ENCODE data around the gene OPCML.

Gene OPCML

DNA sequence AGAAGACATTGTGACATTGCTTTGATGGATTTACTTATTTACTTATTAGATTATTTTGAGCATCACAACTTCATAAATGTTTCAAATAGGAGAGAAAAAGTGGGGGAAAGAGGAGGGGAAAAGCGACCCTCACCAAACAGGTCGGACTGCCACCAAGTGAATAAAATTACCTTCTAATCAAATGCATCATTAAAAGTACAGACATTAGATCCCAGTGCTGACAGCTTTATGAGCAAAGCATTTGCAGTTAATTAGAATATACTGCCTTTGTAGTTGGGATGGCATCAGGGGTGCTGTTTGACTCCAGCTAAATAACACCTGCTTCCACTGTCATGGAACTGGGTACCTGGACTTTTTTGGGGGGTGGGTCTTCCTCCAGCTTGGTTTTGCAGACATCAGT, 299.6 kb downstream of the OPCML start:
- DNase-seq (ENCODE audit: low read depth), result no peak

DNA sequence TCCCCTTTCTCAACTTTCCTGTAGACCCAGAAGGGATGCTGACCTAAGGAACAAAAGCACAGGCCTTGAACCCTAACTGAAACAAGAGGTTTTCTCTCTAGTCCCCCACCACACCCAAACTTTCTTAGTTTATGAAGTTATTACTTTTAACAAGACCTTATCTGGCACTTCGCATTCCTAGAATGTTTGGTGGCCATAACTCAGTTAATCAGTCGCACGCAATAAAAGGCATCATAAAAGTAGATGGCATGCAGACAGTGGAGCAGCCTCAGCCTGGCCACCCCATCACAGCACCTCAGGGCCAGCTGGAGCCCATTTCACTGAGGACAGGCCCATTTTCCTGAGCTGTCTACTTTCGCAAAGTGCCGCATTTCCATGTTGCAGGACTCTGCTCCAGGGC, 301.9 kb downstream of the OPCML start:
- no peak for DNase-seq (ENCODE audit: low read depth)

DNA sequence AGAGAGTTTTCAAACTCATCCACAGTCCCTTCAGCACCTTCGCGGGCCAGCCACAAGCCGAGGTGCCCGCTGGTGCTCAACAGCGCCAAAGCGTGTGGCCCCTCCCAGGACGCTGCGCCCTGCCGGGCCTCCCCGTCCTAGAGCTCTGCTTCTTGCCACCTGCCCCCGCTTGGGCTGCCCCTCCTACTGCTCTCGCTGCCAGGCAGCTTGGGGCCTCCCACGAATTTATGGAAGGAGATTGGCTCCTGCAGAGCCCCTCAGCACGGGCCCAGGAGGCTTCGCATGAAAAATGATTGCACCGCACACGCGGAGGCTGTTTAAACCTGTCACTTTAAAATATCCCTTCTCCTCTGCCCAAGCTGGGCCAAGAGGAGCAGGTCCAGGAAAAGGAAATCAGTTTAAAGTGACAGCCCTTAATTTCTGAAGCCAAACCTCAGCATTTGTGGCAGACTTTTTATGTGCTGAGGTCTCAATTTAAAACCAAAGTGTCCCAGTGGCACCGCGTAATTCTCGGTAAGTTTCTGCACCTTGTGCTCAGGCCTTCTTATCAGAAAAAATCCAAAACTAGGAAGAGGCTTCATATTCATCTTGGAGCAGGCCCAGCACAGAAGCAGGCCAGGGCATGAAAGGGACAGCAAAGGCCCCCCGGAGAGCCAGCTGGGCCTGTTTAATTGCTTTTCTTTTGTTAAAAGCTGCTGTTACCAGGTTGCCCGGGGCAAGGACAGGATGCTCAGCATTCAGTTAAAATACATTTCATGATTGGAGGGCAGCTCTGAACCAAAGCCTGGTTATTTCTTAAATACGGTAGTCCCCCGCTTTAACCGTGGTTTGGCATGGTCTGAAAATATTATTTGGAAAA, 303.6 kb downstream of the OPCML start:
- DNase-seq (ENCODE audit: low read depth), result no peak

DNA sequence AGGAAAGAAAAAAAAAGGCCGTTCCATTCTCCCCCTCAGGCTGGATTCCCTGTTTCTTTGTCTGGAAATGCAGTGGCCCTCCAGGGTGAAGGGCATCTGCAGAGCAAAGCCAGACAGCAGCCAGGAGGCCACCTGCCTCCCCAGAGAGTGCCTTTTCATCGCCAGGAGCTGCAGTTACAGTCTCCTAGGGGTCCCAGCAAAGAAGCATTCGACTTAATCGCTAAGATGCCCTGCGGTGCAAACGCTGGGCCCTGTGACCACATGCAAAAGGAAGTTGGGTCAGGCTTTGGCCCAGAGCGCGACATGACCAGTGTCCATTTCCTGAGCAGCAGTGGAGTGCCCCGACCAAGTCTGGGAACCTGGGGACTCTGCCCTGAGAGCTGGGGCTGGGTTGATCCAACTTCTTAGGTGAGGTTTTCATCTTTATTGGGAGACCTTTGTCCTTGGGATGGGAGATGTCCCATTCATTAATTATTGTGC, 304.6 kb downstream of the OPCML start:
- no peak for DNase-seq (ENCODE audit: low read depth)

DNA sequence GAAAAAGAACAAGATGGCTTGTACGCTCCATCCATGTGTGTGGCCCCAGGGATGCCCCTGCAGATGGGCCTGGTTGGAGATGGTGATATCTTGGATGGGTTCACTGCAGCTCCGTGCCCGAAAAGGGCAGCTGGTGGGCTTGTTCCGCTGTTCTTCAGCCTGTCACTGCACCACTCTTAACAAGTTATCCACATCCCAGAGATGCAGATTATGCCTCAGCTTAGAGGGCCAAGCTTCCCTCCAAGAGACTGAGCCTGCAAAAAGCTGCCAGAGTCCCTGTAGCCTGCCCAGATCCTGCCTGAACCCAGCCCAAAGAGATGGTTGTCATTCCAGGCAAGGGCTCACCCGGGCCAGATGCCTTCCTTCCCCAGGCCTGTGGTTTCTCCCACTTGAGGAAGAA, 308.0 kb downstream of the OPCML start:
- DNase-seq (ENCODE audit: low read depth), result no peak

DNA sequence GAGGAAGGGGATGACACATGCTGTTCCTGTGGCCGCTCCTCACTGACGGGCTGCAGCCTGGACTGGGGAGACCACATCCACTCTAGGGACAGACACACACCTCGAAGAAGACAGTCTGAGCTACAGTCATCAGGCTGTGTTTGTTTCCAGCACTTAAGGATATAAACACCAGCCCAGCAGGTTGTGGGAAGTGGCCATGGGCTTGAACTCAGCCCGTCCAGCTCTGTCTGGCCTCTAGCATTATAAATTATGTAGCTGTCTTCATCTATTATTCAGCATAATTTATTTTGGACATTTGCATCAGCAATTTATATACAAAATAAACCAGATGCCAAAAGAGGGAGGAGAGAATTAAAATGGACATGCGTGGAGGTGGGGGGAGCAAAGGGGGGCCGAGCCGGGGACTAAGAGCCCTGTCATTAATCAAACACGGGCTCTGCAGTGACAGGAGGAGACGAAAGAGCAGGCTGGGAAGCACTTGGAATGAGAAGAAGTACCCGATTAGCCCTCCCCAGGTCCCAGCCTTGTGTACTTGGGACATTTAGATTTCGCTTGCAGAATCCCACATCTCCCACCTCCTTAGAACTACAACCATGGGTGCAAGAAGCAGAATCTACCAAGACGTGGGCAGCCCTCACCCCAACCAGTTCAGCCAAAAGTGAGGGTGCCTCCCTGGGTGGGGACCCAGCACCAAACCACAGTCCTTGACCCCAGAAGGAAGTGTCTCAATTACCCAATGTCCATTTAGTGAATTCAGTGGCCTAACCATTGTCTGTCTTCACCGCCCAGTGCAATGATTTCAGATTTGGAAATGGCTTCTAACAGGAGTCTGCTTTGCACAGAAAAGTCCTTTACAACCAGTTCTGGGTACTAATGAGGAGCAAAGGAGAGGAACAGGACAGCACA, 309.6 kb downstream of the OPCML start:
- no peak for DNase-seq (ENCODE audit: low read depth)

DNA sequence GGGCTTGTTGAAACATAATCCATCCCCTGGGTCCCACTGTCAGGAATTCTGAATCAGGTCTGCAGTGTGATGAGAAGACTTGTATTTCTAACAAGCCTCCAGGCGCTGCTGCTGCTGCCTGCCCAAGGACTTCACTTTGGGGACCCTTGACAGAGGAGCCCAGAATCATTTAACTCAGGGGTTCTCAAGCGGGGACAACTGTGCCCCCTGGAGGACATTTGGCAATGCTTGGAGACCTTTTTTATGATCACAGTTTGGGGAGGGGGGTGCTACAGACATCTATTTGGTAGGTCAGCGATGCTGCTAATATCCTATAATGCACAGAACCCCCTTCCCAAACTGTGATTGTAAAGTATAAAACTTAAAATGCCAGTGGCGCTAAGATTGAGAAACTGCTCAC, 312.8 kb downstream of the OPCML start:
- DNase-seq (ENCODE audit: low read depth), result no peak

DNA sequence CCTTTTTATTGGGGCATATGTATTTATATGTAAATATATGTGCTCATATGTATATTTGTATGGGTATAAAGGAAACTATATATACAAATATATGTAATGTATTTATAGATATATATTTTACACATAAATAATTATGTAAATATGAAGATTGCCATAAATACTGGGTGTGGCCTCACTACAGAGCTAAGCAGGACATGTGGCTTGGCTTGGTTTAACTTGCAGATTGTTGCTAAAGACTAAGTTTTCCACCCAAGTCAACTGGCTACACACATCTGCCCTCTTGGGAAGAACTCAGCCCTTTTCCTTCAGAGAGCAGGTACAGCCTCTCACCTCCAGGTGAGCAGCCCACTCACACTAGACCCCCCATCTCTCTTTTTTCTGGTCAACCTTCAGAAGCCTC, 315.5 kb downstream of the OPCML start:
- no peak for DNase-seq (ENCODE audit: low read depth)

DNA sequence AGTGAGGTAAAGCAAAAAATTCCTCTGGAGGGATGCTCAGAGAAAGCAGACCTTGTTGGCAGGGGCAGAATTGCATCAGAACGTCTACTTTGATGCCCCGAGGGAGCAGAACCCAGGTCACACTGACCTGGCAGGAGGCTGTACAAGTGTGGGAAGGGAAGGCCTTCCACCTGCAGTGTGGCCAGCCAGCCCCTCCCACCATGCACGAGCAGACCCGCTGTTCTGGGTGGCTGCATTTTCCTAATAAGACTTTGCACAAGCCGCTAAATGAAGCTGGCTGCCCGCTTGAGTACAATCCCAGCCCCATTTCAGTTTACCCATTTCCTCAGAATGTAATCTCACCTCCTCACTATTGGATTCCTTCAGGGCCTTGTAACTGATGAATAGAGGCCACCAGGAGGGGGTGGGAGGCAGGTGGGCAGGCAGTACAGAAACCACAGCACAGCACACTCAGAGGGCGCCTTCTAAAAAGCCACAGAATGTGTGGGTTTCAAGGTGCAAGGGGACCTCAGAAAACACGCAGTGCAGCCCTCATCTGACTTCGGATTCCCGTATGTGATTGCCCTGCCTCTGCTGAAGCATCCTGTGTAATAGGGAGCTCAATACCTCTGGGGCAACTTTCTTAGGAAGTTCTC, 316.6 kb downstream of the OPCML start:
- DNase-seq (ENCODE audit: low read depth), result no peak

DNA sequence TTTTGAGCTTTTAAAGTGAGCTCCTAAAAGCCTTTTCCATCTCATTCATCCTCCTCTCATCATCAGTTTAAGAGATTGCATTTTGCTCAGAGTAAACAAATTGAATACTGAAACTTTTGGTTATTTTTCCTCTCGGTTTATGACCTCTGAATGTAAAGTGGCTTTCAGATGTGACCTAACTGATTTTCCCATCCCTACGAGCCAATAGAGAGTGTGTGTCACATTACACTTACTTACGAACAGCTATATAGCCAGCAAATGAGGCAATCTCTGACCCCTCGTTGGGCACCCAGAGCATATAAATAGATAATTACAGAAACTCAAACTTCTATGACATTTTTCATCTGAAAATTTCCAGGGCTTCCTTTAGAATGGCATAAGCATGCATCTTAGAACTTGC, 317.7 kb downstream of the OPCML start:
- no peak for DNase-seq (ENCODE audit: low read depth)

DNA sequence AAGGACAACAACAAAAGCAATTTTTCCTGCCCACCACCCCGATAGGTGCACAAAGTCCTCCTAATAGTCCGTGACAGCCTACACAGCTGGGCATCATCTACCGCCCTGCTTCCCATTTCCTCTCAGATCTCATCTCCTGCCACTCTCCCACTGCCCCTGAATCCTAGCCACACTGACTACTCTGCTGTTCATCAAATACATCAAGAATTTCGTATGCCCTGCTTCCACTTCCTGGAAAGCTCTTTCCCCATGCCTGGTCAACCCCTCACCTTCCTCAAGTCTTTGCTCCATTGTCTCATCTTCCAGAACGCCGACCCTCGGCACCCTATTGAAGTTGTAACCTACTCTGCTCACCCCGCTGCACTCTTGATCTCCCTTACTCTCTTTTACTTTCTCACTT, 320.1 kb downstream of the OPCML start:
- no peak for DNase-seq (ENCODE audit: low read depth)

DNA sequence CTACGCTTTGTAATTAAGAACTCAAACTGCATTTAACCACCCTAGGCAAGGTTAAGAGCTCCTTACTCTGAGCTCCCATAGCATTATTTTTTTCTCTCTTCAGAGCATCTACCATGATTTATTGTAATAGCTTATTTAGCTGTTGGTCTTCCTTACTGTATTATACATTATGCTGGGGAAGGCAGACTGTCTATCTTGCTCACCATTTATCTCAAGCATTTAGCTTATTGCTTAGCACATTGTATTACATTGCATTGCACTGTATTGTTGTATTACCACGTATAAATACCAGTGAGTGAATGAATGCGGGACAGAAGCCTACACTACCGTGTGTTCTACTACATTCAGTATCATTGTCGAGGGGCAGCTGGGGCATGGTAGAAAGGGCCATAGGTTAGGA, 324.3 kb downstream of the OPCML start:
- DNase-seq (ENCODE audit: low read depth), result no peak

DNA sequence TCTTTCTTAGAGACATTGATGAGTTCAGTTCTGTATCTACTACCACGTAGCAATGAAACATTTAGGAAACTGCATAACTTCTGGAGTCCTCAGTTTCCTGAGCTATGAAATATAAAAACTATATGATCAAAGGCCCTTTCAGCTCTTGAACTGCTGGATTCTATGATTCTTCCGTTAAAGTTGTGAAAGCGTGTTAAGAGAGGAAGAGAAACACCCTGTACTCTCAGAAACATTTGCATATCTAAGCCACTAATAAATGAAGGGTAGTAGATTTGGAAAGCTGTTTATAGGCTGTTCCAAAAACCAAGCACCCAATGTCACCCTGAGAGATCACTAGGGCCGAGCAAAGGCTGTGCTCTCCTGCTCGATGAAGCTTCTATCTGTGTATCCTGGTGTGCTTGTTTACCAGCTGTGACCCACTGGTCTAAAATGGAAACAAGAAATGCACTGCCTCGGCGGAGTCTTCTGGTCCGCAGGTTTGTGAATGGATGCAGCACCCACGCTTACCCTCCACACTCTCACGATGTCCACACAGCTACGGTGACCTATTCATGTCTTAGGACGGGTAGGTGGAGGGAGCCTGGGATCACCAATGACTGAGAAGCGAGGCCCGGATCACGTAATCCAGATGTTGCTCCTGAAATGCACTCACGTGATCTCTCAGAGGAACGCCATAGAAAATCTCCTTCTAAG, 325.8 kb downstream of the OPCML start:
- no peak for DNase-seq (ENCODE audit: low read depth)

DNA sequence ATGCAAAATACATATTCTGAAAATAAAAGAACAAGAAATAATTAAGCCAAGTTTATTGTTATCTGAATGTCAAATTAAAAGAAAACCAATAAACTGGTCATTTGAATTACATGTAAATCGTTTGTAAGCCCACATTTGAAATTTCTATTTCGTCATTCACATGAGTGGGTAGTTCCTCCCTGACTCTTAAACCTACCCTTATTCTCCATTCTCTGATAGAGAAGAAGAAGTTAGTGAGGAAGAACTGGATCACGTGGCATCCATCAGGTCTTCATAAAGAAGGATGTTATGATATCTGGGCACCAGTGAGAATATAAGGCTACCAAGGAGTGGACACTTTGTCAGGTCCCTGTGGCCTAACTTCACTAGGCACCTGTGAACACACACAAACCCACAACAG, 328.1 kb downstream of the OPCML start:
- no peak for DNase-seq (ENCODE audit: low read depth)

DNA sequence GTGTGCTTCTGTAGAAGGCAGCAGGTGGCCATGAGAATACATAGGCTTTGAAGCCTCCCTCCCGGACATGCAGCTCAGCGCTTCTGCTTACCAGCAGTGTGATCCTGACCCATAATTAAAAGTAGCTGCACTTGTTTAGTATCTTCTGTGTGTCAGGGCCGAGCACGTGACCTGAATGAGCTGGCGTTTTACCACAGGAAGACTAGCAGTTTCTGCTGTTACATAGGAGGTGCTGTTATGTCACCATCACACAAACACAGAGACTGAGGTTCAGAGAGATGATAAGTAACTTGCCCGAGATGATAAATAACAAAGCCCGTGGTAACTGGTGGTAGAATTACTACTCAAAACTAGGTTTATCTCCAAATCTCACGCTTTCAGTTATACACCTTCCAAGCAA, 329.5 kb downstream of the OPCML start:
- DNase-seq (ENCODE audit: low read depth), result no peak

DNA sequence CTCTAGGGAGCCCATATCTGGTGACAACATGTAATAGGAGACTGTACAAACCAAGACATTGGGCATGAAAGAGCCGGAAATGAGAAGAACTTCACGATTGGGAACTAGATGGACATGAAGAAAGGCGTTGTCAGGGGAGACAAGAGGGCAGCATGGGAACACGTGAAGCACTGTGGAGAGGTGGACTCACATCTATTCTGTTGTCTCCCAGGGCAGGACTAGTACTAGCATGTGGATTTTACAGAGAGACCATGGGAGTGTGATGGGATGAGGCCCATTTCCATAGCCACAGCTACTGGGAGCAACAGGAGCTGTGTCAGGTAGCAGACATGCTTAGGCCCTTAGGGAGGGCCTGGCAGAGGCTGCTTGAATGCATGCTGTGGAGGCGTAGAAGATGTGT, 333.9 kb downstream of the OPCML start:
- no peak for DNase-seq (ENCODE audit: low read depth)

DNA sequence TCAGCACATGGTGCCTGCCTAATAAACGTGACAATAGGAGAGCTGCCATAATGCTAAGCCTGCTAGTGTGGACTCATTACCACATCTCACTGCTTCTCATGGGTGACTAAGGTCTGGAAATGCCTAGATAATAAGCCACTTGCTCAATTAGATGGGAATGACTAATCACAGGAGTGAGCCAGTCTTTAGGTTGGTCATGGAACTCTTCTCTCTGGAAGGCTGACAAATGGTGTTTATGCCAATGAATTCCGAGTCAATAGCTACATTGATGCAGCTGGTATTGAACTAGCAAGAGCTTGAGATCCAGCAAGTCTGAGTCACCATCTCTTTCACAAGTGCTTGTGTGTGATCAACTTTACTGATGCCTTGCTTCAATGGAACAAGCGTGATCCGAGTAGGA, 334.9 kb downstream of the OPCML start:
- DNase-seq (ENCODE audit: low read depth), result no peak

DNA sequence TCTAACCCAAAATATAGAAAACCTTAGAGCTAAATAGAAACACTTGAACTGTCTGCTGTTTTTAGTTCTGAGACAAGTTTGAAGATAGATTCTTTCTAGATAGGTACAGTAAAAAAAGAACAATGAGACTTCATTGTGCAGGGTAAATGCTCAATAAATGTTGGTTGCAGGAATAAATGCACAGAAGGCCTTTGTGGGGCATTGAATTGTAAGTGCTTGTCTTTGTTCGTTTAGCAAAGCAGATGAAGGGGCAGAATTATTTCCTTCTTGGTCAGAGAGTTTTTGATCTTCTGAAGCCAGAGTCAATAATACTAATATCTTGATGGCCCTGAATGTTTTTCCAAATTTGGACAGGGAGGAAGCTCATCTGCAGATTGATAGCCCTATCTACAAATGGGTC, 340.4 kb downstream of the OPCML start:
- no peak for DNase-seq (ENCODE audit: low read depth)

DNA sequence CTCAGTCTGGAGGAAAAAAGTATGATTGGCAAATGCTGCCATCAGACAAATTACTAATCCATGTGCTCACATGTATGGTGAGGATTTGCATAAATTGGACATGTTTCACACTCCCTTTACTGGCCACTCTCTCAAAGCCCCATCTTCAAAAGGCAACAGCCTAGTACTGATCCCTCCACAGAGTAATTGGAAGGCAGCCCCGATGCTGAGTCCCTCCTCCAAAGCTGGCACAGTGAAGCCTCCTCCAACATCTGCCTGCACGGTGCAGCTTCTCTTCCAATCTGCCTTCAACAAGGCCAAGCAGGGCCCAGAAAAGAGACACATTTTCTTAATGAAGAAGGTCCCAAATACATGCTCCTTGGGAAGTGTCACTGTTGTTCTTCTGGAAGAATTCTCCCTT, 350.6 kb downstream of the OPCML start:
- no peak for DNase-seq (ENCODE audit: low read depth)

DNA sequence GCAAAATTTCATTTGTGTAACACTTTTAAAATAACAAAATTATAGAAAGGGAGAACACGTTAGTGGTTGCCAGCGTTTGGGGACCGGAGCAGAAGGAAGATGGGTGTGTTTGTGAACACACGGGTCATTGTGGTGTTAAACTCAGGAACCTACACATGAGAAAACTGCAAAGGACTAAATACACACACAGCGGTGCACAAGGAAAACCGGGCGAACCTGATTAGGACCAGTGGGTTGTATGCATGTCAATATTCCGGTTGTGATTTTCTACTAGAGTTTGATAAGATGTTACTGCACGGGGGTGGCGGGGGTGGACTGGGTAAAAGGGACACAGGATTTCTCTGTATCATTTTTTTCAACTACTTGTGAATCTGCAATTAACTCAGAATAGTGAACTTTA, 351.2 kb downstream of the OPCML start:
- no peak for DNase-seq (ENCODE audit: low read depth)

DNA sequence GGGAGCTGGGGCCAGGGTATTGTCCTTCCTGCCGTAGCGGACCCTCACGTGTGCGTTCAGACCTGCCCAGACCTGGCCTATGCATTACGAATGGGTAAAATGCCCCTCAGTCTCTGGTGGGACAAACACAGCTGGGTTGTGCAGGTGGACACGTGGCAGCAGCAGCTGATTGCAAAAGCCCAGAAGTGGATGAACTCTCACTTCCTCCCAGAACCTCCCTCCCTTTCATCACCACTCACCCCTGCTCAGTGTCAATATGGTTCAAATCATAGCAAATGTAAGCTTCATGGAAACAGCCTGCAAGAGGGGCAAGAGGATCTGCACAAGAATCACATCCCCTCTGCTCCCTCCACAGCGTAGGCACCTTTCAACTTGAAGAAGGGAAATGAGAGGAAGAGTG, 352.1 kb downstream of the OPCML start:
- DNase-seq (ENCODE audit: low read depth), result no peak

DNA sequence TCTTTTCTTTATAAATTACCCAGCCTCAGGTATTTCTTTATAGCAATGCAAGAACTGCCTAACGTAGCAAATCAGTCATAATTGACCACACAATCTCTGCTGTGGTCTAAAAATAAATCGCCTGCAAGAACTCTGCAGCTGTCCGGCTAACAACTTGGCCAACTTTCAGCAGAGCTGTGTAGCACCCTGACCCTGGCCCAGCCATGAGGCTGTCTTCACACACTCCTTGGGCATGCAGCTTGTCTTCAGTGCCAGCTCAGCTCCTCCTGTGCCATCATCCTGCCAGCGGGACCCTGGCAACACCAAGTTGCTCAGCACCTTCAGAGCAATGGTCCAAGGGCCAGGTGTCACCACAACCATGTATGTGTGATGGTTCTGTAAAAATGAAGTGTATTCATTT, 355.6 kb downstream of the OPCML start:
- no peak for DNase-seq (ENCODE audit: low read depth)

Data from HS-5 (cell line).